ENCODE results near the gene ARSG. TPM values are rescaled to one million over a fixed set of nuclear protein-coding genes. Genes with fewer than 3 reads are reported as not detected.

The ARSG gene
- total RNA-seq, 2 donors from 2014 or later = 4.4 to 14.1 TPM

GRCh38 chr17:68324114-68324513, 32.8 kb downstream of the ARSG start:
- no peak overlapping the region for H3K4me3 Mint-ChIP-seq
- H3K36me3 ChIP-seq (ENCODE audit: control insufficient read depth, insufficient read depth, low read length) = no peaks in the 10 kb centered on the region
- H3K27ac Mint-ChIP-seq = no peak overlapping the region
- H3K4me1 Mint-ChIP-seq = peaks cover 15% of the 10 kb centered on the region
- H3K9me3 Mint-ChIP-seq = peaks cover 33% of the 10 kb centered on the region
- H3K9ac ChIP-seq (ENCODE audit: extremely low read depth, low read length, poor library complexity, severe bottlenecking) = no peak overlapping the region
- peaks cover 32% of the 10 kb centered on the region for H3K9me3 ChIP-seq (ENCODE audit: control insufficient read depth, low read length)
- TF ChIP-seq CTCF (conservative IDR thresholded peaks at IDR 0.05) = no peak
- no peaks in the 10 kb centered on the region for H3K36me3 Mint-ChIP-seq (ENCODE audit: low read depth)
- no peak for DNase-seq
- H3K4me3 ChIP-seq (ENCODE audit: low read length) = no peak overlapping the region
- no peak overlapping the region for H3K27ac ChIP-seq (ENCODE audit: low read depth, low read length)
- peaks cover 10% of the 10 kb centered on the region for H3K27me3 ChIP-seq (ENCODE audit: control insufficient read depth, insufficient read depth, low read length, poor library complexity, severe bottlenecking)
- 94 to 99% methylated on average over 10 of the region's 10 CpGs for WGBS, 2 experiments (ENCODE audit: insufficient coverage in 1 of 2, insufficient read length in 1 of 2)
- H3K27me3 Mint-ChIP-seq (ENCODE audit: insufficient read depth) = peaks cover 26% of the 10 kb centered on the region
- H3K4me1 ChIP-seq (ENCODE audit: control insufficient read depth, insufficient read depth, low read length) = peaks cover 2% of the 10 kb centered on the region

DNA sequence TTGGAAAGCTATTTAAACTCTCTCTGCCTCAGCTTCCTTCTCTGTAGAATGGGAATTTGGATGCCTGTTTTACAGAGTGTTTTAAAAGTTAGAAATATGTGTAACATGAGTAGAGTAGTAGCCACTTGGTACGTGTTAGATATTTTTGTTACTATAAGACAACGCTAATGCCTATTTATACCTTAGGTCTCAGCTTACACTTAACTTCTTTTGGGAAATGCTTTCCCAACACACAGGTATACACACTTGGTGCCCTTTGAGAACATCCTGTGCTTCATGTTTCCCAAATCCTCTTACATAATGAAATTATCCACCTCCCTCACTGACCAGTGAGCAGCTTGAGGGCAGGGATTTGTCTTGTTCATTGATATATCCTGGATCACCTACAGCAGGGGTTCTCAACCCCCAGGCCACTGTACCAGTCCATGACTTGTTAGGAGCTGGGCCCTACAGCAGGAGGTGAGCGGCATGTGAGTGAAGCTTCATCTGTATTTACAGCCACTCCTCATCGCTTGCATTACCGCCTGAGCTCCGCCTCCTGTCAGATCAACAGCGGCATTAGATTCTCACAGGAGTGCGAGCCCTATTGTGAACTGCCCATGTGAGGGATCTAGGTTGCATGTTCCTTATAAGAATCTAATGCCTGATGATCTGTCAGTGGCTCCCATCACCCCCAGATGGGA, 33.5 kb downstream of the ARSG start:
- peaks cover 11% of the 10 kb centered on the region for H3K4me1 Mint-ChIP-seq
- Histone ChIP-seq H3K27ac (ENCODE audit: low read depth, low read length) (no peak overlapping the region), H3K4me1 (ENCODE audit: control insufficient read depth, insufficient read depth, low read length) (peaks cover 2% of the 10 kb centered on the region), H3K9me3 (ENCODE audit: control insufficient read depth, low read length) (peaks cover 38% of the 10 kb centered on the region), H3K27me3 (ENCODE audit: control insufficient read depth, insufficient read depth, low read length, poor library complexity, severe bottlenecking) (peaks cover 10% of the 10 kb centered on the region), H3K9ac (ENCODE audit: extremely low read depth, low read length, poor library complexity, severe bottlenecking) (no peak overlapping the region), H3K4me3 (ENCODE audit: low read length) (no peak overlapping the region), H3K36me3 (ENCODE audit: control insufficient read depth, insufficient read depth, low read length) (no peaks in the 10 kb centered on the region)
- H3K27ac Mint-ChIP-seq = no peak overlapping the region
- no peak overlapping the region for H3K4me3 Mint-ChIP-seq
- no peak for DNase-seq
- H3K36me3 Mint-ChIP-seq (ENCODE audit: low read depth) = peaks cover 2% of the 10 kb centered on the region
- TF ChIP-seq CTCF (conservative IDR thresholded peaks at IDR 0.05) = no peak
- 93 to 96% methylated on average over 8 of the region's 8 CpGs for WGBS, 2 experiments (ENCODE audit: insufficient coverage in 1 of 2, insufficient read length in 1 of 2)
- peaks cover 26% of the 10 kb centered on the region for H3K27me3 Mint-ChIP-seq (ENCODE audit: insufficient read depth)
- peaks cover 38% of the 10 kb centered on the region for H3K9me3 Mint-ChIP-seq

GRCh38 chr17:68325961-68326360, 34.7 kb downstream of the ARSG start:
- H3K4me1 ChIP-seq (ENCODE audit: control insufficient read depth, insufficient read depth, low read length) = peaks cover 2% of the 10 kb centered on the region
- H3K36me3 ChIP-seq (ENCODE audit: control insufficient read depth, insufficient read depth, low read length) = no peaks in the 10 kb centered on the region
- Mint-ChIP-seq H3K27me3 (ENCODE audit: insufficient read depth) (peaks cover 16% of the 10 kb centered on the region), H3K4me3 (no peak overlapping the region), H3K36me3 (ENCODE audit: low read depth) (peaks cover 7% of the 10 kb centered on the region), H3K9me3 (peaks cover 38% of the 10 kb centered on the region), H3K4me1 (peaks cover 11% of the 10 kb centered on the region), H3K27ac (no peak overlapping the region)
- no peak for TF ChIP-seq CTCF (conservative IDR thresholded peaks at IDR 0.05)
- DNase-seq = no peak
- 69 to 71% methylated on average over 4 to 5 of the region's 5 CpGs for WGBS, 2 experiments (ENCODE audit: insufficient coverage in 1 of 2, insufficient read length in 1 of 2)
- no peak overlapping the region for H3K9ac ChIP-seq (ENCODE audit: extremely low read depth, low read length, poor library complexity, severe bottlenecking)
- H3K27ac ChIP-seq (ENCODE audit: low read depth, low read length) = no peak overlapping the region
- peaks cover 10% of the 10 kb centered on the region for H3K27me3 ChIP-seq (ENCODE audit: control insufficient read depth, insufficient read depth, low read length, poor library complexity, severe bottlenecking)
- peaks cover 37% of the 10 kb centered on the region for H3K9me3 ChIP-seq (ENCODE audit: control insufficient read depth, low read length)
- no peak overlapping the region for H3K4me3 ChIP-seq (ENCODE audit: low read length)

Measured in endodermal cell (in vitro differentiated cells).